ENCODE data around the gene CLDN6. TPM values are rescaled to one million over a fixed set of nuclear protein-coding genes. Genes with fewer than 3 reads are reported as not detected.

Gene CLDN6
- total and polyA plus RNA-seq, 9 of the 15 experiments (the other 6 are each of a cell fraction or from before 2014, with no cell fraction given), result 0.22 to 0.75 (median 0.38) TPM; not detected in 3

GRCh38 chr16:3007957-3008689, 9.9 kb downstream of the CLDN6 start (continued):
- TF ChIP-seq USF1 (CRISPR knock-in tag; IDR thresholded peaks at IDR 0.05), result no peak
- peak; percentile 48 for TF ChIP-seq NCOR1 (IDR thresholded peaks at IDR 0.05)
- TF ChIP-seq, protein P1, sequence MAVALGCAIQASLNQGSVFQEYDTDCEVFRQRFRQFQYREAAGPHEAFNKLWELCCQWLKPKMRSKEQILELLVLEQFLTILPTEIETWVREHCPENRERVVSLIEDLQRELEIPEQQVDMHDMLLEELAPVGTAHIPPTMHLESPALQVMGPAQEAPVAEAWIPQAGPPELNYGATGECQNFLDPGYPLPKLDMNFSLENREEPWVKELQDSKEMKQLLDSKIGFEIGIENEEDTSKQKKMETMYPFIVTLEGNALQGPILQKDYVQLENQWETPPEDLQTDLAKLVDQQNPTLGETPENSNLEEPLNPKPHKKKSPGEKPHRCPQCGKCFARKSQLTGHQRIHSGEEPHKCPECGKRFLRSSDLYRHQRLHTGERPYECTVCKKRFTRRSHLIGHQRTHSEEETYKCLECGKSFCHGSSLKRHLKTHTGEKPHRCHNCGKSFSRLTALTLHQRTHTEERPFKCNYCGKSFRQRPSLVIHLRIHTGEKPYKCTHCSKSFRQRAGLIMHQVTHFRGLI (CRISPR knock-in tag; IDR thresholded peaks at IDR 0.05), result no peak
- 0 out of 2 replicates have a peak, but pooled peaks have one; percentile 18 for TF ChIP-seq SP1 (CRISPR knock-in tag; IDR thresholded peaks at IDR 0.05)
- TF ChIP-seq, protein P2, sequence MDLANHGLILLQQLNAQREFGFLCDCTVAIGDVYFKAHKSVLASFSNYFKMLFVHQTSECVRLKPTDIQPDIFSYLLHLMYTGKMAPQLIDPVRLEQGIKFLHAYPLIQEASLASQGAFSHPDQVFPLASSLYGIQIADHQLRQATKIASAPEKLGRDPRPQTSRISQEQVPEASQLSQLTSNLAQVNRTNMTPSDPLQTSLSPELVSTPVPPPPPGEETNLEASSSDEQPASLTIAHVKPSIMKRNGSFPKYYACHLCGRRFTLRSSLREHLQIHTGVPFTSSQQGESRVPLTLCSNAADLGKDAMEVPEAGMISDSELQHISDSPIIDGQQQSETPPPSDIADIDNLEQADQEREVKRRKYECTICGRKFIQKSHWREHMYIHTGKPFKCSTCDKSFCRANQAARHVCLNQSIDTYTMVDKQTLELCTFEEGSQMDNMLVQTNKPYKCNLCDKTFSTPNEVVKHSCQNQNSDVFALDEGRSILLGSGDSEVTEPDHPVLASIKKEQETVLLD (IDR thresholded peaks at IDR 0.05), result peak; percentile 48; the same call in 1 of the 2 replicates
- TF ChIP-seq ZSCAN29 (IDR thresholded peaks at IDR 0.05), result no peak
- TF ChIP-seq NR2F6 (CRISPR knock-in tag; IDR thresholded peaks at IDR 0.05), result no peak
- TF ChIP-seq ADNP (tag; IDR thresholded peaks at IDR 0.05), result no peak
- TF ChIP-seq ZNF316 (IDR thresholded peaks at IDR 0.05), result no peak
- TF ChIP-seq RFX5 (IDR thresholded peaks at IDR 0.05; ENCODE audit: low read depth, low read length), result no peak
- TF ChIP-seq SIN3B (IDR thresholded peaks at IDR 0.05; ENCODE audit: low read depth), result no peak
- no peak for TF ChIP-seq NR1H2 (CRISPR knock-in tag; IDR thresholded peaks at IDR 0.05)
- TF ChIP-seq ZNF77 (CRISPR knock-in tag; IDR thresholded peaks at IDR 0.05), result no peak
- no peak for TF ChIP-seq CHAMP1 (IDR thresholded peaks at IDR 0.05)
- no peak for TF ChIP-seq JUNB (CRISPR knock-in tag; conservative IDR thresholded peaks at IDR 0.05)
- TF ChIP-seq MAFK (IDR thresholded peaks at IDR 0.05; ENCODE audit: low read length), result no peak
- TF ChIP-seq ARID2 (IDR thresholded peaks at IDR 0.05), result no peak
- TF ChIP-seq SUPT5H (IDR thresholded peaks at IDR 0.05), result peak; percentile 47; the same call in 1 of the 2 replicates
- TF ChIP-seq CEBPB (tag; IDR thresholded peaks at IDR 0.05), result no peak
- peak; percentile 49; the same call in 1 of the 2 replicates for TF ChIP-seq BACH1 (tag; IDR thresholded peaks at IDR 0.05)
- no peak for TF ChIP-seq PCBP1 (IDR thresholded peaks at IDR 0.05; ENCODE audit: low read depth, low read length, poor library complexity, severe bottlenecking)
- no peak for TF ChIP-seq CGGBP1 (CRISPR knock-in tag; IDR thresholded peaks at IDR 0.05)
- peak in 1 of 2 experiments; percentile 54; a peak in 2 of 4 replicates for TF ChIP-seq KDM1A (IDR thresholded peaks at IDR 0.05)
- no peak for TF ChIP-seq NELFE (IDR thresholded peaks at IDR 0.05; ENCODE audit: insufficient read depth, insufficient read length)

All from K562 (cell line).